ENCODE results near the gene PDLIM3.

DNA sequence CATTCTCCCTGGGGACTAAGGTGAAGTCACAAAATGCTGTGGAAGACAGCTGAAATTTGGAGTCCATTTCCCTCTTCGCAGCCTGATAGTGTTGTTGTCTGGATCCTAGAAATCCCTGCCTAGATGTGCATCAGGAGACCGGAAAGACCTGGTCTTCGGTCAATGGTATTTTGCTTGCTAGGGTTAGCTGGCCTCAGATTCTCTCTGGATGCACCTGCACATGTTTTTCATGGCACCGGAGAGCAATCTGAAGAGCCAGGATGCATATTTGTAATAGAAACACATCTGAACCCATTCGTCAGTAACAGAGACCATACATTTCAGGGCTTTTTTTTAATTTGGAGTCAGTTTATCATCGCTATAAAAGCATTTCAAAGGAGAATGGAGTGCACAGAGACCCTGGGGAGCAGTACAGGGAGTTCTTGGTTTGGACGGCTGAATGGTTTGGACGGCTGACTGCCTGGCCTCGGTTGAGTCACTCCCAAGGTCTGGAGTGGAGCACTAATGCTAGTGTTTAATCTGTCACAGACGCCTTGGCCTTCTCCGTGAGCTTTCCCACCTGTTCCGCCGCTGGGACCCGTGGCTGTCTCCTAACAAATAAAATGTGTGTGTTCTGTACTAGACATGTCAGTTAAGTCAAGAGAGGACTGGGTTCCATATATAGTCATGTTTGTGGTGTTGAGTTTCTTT, 7.5 kb upstream of the PDLIM3 start:
- TF ChIP-seq EZH2 (IDR thresholded peaks at IDR 0.05; ENCODE audit: low read length, unreplicated experiment) = no peak
- TF ChIP-seq, protein P1, sequence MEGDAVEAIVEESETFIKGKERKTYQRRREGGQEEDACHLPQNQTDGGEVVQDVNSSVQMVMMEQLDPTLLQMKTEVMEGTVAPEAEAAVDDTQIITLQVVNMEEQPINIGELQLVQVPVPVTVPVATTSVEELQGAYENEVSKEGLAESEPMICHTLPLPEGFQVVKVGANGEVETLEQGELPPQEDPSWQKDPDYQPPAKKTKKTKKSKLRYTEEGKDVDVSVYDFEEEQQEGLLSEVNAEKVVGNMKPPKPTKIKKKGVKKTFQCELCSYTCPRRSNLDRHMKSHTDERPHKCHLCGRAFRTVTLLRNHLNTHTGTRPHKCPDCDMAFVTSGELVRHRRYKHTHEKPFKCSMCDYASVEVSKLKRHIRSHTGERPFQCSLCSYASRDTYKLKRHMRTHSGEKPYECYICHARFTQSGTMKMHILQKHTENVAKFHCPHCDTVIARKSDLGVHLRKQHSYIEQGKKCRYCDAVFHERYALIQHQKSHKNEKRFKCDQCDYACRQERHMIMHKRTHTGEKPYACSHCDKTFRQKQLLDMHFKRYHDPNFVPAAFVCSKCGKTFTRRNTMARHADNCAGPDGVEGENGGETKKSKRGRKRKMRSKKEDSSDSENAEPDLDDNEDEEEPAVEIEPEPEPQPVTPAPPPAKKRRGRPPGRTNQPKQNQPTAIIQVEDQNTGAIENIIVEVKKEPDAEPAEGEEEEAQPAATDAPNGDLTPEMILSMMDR (conservative IDR thresholded peaks at IDR 0.05; ENCODE audit: low read depth, low read length) = no peak

All from PC-3 (cell line).